COR-L47 (cell line): ENCODE results near the gene CLTC.
A peak's percentile ranks its signal among the peaks of the same experiment; 100 is the strongest.
"Not testable (repeated sequence)": the region's sequence is repeated elsewhere in the genome, so short reads cannot be mapped to it uniquely, and the experiment has no call there.

Source experiments
- DNase-seq: peaks from one replicate; lab custom pipeline; 2025; lab: John Stamatoyannopoulos, UW

The CLTC gene

DNA sequence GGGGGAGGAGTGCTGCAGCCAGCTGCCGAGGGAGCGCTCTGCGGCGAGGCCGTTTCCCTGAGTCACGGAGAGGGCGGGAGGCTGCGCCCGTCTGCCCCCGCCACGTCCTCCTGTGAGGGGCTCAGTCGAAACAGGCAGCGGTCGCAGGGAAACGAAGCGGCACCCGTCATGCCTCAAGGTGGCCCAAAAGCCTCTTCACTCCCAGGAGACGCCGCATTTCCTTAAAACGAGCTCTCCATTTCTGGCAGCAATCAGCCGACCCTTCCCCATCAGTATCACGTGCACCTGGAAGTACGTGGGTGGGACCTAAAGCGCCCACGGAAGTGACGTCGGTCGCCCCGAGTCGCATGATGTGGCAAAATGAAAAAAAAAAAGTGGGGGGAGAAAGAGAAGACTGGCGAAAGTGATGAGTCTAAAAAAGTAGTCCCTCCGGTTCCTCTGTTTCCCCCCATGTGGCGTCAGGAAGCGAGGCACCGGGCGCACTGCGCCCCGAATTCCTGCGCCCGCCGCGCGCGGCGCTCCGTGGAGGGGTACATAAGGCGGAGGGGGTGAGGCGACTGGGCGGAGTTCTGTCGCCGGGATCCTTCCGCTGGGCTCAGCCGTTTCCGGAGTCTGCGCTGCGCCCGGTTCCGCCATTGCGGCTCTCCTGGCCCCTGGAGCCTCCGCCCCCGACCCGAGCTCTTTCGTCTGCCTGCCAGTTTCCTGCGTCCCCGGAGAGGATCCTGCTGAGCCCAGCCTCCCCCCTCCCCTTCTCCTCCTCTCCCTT is at the start of gene CLTC:
Gene CLTC (plus strand): TSS at position 598 of the 766 bp plus-strand sequence. CDS start 237 bp downstream, outside the sequence.
- DNase-seq = peak; percentile 95

GRCh38 chr17:59572301-59572924 is 47.3 kb upstream of the CLTC start:
- no peak for DNase-seq

DNA sequence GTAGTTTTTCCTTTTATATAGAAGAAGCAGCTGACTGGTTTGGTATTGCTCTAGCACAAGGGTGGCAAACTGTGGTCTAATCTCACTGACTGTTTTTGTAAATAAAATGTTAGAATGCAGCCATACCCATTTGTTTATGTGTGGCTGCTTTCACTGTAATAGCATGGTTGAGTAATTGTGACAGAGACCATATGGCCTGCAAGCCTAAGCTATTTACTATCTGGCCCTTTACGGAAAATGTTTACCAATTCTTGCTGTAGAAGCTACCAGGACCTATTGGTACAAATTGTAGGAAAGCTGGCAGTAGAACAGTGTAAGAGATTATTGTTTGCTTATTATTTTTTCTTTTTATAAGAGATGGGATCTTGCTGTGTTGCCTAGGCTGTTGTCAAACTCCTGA is 35.5 kb upstream of the CLTC start:
- not testable (repeated sequence) for DNase-seq

GRCh38 chr17:59600169-59600568 is 19.5 kb upstream of the CLTC start:
- DNase-seq = no peak

DNA sequence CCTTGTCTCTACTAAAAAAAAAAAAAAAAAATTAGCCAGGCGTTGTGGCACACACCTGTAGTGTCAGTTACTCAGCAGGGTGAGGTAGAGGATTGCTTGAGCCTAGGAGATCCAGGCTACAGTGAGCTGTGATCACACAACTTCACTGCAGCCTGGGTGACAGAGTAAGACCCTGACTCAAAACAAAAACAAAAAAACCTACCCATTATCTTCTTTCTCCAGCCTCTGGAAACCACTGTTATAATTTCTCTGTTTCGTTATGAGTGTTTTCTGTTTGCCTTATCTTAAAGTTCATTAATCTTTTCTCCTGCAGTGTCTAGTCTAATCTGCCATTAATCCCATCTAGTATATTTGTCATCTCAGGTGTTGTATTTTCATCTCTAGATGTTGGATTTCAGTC is 18.6 kb upstream of the CLTC start:
- no peak for DNase-seq

DNA sequence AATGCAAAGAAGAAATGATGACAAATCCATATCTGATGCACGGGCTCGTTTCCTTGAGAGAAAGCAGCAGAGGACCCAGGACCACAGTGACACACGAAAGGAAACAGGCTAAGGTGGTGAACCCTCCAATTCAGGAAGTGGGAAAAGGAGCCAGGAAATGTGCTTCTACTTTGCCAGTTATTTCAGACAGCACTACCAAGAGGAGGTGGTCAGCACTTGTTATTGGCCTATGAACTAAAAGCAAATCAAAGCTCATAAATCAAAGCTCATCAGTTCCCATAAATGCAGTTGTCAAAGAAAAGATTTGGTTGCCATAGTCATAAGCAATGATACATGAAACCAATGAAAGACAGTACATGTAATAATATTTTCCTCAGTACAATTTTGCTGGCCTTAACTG is 12.6 kb upstream of the CLTC start:
- no peak for DNase-seq

DNA sequence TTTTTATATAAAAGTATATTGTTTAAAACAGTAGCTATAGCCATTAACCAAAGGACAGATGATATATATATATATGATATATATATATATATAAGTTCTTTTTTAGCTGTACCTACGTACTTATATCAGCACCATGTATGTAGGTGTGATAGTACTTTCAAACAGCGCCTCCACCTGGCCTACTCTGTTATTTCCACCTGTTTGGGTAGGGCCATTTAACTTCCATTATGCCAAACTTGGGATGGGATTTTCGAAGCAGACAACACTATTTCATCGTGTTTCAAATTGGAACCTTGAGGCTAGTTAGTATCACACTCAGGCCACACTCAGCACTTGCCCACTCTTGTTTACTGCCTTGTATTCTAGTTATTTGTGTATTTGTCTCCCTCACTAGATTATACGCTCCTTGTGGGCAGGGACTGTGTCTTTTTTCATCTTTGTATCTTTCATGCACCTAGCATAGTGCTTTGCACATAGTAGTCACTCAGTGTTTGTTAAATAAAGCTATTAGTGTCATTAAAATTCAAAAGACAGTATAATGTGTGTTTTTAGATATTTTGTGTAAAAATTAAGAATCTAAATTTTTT is 11.8 kb upstream of the CLTC start:
- DNase-seq = no peak

GRCh38 chr17:59611503-59611902 is 8.2 kb upstream of the CLTC start:
- DNase-seq = no peak

GRCh38 chr17:59616253-59616920 is 3.3 kb upstream of the CLTC start:
- no peak for DNase-seq

DNA sequence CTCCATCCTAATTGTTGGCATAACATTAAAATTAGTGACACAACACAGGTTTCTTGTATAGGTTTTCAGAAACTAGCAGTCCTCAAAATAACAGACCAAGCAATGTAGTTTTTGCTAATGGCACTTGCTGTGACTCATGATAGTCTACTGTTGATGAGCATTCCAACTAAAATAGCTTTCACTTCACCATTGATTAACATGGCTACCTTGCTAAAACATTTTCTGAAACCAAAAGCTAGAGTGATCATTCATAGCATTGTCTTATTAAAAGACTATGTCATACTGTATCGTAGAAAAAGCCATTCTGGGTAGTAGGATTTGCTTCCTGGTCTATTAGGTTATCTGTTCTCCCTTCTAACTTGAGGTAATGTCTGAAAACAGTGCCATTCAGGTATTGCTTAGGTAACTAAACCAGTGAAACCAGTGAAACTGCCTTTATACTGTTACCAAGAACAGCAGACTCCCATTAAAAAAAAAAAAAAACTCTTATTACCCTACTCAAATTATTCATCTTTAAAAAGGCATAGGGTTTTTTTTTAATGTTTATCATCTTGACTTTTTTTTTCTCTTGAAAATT is 2.5 kb upstream of the CLTC start:
- DNase-seq = no peak

- DNase-seq = no peak
Measured at GRCh38 chr17:59619035-59619297, 729 bp upstream of the CLTC start.

GRCh38 chr17:59620064-59620359 is 317 bp downstream of the CLTC start:
- DNase-seq = no peak

DNA sequence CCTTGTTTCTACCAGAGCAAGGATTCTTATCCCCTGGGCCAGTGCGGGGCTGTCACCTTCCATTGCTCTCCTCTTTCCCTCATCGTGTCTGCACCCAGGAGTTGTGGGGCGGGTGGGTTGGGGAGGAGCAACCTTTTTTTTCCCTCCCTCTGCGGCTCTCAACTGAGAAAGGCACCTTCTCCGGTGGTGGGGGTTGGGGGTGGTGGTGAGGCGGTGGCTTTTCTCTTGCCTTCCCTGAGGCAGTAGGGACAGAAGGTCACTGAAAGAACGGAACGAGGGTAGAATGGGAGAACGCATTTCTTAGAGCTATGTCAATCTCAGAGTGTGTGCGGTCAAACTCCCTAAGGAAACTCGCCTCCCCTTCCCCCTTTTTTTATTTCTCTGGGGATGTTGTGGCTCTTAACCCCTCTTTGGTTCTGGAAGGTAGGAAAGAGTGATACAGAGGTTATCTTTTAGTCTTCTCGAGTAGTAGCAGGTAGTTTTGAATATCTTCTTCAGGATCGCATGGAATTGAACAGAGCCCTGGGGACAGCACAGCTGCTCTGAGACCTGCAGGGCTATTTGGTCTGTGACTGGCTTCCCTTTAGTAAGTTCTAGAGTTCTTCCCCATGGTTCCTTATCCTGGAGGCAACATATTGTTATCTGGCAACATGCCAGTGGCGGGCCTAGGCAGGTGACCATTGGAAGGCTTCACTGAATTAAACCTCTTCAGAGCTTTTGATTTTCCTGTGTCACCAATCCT is 994 bp downstream of the CLTC start:
- DNase-seq = peak; percentile 48

DNA sequence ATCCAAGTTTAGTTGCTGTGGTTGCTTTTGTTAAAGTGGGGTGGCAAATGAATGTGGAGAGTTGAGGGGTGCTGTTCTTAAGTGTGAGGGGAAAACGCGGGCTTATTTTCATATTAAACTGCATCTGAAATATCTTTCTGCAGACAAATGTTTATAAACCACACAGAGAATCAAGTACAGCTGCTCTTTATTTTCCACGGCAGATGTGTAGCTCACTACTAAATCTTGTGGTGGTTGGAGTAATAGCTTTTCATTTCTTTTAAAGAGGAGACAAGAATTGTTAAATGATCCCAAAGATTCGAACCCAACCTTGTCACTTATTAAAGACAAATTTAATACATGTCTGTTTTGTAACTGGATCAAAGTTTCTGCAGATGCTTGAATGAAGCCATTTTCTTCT is 2.1 kb downstream of the CLTC start:
- no peak for DNase-seq

DNA sequence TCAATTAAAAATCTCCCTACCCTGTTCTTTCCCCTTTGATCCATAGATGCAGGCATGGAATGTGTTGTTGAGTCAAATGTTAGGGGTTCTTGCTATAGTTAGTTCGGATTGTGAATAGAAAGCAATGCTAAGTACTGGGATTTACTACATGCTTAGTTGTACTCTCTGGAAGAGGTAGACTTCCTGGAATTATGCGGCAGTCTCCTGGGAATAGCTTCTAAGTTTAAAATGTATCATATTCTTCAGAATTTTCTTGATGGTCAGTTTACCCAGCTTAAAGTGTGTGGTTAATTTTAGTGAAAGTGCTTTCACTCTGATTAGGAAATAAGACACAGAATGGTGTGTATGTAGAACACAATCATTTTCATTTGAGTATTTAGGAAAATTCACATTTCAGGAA is 3.5 kb downstream of the CLTC start:
- no peak for DNase-seq

GRCh38 chr17:59626756-59627155 is 7.1 kb downstream of the CLTC start:
- no peak for DNase-seq

- DNase-seq = no peak
Measured at GRCh38 chr17:59627274-59627673, 7.6 kb downstream of the CLTC start.

GRCh38 chr17:59627770-59628171 is 8.1 kb downstream of the CLTC start:
- no peak for DNase-seq

GRCh38 chr17:59629174-59629573 is 9.5 kb downstream of the CLTC start:
- no peak for DNase-seq

- no peak for DNase-seq
Measured at GRCh38 chr17:59631276-59631675, 11.6 kb downstream of the CLTC start.

DNA sequence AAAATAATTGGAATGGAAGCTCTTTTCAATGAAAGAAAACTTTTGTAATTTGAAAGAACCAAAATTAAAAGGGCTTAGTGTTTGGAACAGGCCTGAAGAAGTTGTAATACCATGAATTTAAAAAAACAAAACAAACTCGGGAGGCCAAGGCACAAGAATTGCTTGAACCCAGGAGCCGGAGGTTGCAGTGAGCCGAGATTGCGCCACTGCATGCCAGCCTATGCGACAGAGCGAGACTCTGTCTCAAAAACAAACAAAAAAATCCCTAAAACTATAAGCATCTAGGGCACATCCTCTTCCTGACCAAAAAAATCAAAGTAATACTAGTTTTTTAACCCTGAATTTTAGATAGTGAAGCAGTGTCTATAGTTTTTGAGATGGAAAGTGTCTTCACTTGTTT is 12.7 kb downstream of the CLTC start:
- DNase-seq = no peak

GRCh38 chr17:59633658-59634359 is 14.1 kb downstream of the CLTC start:
- no peak for DNase-seq
